AG08396 (cell line): ENCODE results near the gene SRRM3.
A peak's percentile ranks its signal among the peaks of the same experiment; 100 is the strongest.
"Not testable (repeated sequence)": the region's sequence is repeated elsewhere in the genome, so short reads cannot be mapped to it uniquely, and the experiment has no call there.

ENCODE experiments used
- DNase-seq: peaks from one replicate; pipeline ENCODE4 v3.0.0; 2012; ENCODE audit warnings: low spot score, mixed read lengths

SRRM3 gene

DNA sequence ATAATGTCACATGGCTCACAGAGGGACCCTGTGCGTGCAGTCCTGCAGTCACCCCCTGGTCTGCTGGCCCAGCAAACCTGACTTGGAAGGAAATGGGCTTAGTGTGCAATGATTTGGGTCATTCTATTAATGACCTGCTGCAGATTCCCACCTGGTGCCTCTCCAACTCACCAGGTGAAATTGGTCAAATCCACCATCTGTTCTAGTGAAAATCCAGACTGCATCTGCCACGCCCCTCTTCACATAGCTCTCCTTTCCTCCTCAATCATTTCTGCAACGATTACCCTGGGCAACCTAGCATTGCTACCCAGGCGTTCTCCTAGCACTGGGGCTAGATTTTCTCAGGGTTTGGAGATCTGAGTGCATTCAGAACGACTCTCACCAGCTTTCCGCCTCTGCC, 29.4 kb downstream of the SRRM3 start:
- DNase-seq, result no peak

DNA sequence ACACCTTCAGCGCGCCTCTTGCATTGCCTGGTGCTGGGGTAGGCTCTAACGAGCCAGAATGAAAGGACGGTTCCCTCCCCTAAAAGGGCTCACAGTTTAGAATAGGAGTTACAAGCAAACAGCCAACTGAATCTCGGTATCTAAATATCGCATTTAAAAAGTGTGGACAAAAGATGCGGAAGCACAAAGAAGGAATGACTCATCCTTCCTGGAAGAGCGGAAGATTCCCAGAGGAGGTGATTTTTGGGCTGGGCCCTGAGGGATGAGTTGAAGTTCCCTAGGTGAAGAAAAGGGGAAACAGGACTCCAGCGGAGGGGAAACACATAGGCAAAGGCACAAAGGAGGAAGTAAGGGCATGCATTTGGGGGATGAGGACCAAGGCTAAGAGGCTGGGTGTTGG, 29.9 kb downstream of the SRRM3 start:
- no peak for DNase-seq

DNA sequence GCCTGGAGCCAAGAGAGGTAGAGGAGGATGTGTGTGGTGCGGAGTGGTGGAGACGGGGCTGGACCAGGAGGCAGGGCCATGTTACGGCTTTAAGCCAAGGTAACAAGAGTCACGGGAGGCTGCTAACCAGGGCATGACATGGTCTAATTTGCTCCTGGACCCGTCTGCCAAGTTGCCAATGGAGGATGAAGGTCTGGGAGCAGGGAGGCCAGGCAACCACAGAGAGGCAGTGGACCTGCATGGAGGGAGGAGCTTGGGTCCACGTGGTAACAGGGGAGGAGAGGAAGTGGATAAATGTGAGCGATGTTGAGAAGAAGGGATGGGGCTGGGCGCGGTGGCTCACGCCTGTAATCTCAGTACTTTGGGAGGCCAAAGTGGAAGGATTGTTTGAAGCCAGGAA, 31.0 kb downstream of the SRRM3 start:
- DNase-seq, result no peak

DNA sequence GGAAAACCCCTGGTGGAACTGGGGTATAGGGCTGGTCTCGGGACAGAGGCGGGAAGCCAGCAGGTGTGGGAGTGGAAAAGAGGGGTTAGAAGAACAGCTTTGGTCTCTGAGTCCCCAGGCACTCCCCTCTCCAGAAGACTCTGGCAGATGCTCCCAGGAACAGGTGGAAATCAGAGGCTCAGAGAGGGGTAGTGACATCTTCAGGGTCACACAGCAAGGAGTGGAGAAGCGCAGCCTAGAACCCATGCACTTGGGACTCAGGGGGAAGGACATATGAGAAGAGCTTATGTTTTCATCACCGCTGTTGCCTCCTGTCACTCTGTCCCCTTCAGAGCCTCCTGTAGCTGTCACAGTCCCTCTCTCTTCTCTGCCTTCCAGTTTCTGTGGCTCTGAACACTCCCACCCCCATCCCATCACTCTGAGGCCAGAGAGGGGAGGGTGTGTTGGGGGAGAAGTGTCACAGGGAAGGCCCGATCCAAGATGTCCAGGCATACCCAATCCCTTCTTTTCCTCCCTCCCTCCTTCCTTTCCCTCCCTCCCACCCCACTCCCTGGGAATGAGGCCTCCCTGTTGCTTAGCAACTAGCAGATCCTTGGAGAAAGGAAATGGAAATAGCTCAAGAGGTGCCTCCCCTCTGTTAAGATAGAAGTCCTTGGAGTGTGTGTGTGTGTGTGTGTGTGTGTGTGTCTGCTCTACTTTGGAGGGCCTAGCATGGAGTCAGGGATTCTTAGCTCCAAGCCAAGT, 32.0 kb downstream of the SRRM3 start:
- DNase-seq, result no peak

DNA sequence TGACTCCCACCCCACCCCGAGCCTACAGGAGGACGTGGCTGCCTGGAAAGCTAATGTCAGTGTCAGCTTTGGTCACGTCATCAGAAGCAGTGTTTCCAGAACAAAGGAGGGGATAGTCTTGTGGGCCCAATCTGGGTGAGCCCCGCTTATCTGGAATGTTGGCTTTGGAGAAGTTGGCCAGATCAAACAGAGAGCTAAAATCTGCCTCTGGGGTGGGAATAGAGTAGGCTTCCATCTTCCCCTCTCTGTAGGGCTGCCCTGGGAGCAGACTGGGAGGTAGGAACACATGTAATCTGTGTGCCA, 32.5 kb downstream of the SRRM3 start:
- DNase-seq, result no peak

DNA sequence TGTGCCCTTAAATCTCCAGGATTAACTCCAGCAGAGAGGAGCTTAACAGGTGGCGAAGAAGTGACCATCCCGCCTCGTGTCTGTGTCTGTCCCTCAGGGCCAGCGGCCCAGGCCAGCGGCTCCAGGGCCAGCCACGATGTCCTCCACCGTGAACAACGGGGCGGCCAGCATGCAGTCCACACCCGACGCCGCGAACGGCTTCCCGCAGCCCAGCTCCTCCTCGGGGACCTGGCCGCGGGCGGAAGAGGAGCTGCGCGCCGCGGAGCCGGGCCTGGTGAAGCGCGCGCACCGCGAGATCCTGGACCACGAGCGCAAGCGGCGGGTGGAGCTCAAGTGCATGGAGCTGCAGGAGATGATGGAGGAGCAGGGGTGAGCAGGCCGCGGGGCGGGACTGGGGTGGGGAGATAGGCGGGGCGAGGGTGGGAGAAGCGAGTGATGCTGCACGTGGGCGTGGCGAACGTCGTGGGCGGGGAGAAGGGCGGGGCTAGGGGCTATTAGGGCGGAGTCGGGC, 33.3 kb downstream of the SRRM3 start:
- DNase-seq, result peak; percentile 95

DNA sequence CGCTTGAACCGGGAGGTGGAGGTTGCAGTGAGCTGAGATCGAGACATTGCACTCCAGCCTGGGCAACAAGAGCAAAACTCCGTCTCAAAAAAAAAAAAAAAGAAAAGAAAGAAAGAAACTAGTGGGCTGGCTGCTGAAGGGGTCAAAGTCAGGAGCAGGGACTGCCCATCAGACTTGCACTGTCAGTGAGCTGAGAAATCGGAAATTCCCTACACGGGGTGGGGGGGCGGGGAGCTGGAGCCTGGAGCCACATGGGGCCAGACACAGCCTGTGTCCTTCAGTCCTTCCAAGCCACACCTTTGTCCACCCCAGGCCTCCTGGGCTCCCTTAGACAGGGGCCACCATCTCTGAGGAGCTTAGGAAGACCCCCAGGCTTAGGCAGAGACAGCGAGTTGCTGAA, 34.5 kb downstream of the SRRM3 start:
- no peak for DNase-seq

DNA sequence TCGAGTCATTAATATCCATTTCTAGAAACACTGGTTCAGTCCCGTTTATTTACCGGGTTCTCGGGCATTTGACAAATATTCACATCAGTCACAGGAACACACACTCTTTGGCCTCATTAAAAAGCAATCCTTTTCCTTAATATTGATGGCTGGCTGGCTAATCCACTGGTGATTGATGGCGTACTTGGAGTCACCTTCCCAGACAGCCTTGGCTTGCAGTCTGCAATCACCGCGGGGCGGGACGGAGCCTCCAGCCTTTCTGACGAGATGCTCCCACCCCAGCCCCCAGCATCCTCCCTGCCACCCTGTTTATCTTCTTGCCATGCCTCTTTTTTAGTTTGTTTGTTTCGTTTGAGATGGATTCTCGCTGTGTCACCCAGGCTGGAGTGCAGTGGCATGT, 36.6 kb downstream of the SRRM3 start:
- no peak for DNase-seq

DNA sequence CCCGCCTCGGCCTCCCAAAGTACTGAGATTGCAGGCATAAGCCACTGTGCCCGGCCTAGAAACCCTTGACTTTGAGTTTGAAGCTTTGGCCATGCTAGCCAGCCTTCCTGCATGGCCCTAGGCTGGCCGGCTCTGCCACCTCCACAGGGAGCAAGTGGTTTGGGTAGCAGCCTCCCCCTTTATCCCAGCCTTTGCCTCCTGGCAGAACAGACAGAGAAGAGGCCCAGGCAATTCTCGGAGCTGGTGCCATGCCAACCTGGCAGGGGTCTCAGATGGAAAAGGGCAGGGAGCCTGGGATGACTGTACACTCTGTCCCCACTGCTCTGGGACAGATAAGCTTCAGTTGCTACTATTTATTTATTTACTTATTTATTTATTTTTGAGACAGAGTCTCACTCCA, 39.4 kb downstream of the SRRM3 start:
- no peak for DNase-seq

DNA sequence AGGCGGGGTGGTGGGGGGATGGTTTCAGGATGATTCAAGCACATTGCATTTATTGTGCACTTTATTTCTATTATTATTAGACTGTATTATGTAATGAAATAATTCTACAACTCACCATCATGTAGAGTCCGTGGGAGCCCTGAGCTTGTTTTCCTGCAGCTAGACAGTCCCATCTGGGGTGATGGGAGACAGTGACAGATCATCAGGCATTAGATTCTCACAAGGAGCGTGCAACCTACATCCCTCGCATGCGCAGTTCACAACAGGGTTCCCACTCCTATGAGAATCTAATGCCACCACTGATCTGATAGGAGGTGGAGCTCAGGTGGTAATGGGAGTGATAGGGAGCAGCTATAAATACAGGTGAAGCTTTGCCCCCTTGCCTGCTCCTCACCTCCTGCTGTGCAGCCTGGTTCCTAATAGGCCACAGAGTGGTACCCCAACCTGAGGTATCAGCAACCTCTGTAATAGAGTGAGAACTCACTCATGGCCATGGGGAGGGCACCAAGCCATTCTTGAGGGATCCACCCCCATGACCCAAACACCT, 40.9 kb downstream of the SRRM3 start:
- DNase-seq, result not testable (repeated sequence)

DNA sequence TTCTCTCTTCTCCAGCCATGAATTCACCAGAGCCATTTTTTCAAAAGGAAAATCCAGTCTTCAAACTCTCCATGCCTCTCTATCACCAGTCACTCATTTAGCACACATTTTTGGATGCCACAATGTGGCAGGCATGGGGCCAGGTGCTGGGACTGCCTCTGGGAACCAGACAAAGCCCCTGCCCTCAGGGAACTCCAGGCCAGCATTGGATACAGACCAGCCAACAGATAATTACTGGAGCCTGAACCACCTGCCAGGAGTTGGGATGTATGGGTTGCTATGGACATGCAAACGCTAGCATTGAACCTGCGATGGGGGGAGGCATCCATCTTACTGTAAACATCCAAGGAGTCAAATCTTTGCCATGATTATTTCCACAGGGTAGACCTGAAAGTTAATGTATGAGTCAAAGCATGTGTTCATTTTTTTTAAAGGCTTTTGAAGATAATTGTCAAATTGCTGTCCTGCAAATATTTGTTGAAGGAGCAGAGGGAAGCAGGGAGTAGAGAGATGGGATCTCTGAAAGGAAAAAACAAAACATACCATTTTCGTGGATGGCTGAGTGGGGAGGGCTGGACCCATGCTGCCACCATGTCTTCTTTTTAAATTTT, 43.2 kb downstream of the SRRM3 start:
- DNase-seq, result no peak

DNA sequence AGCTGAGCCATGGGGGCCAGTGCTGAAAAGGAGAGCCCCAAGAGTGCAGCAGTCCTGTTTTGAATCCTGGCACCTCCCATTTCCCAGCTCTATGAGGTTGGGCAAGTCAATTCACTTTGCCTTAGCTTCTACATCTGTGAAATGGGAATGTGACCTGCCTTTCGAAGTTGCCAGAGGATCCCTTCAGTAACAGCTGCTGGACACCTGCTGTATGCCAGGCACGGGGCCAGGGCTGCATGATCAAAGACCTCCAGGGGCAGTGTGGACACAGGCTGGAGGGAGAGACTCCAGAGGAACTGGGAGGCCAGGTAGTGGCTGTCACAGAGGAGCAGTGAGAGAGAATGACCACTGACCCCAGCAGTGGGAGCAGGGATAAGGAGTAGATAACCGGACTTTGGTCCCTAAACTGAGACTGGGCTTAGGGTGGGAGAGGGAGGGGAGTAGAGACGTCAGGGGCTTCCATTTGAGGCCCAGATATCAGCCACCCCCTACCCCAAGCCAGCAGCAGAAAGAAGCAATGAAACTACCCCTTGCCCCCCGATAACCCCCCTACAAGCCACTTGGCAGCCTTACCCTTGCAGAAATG, 45.2 kb downstream of the SRRM3 start:
- no peak for DNase-seq

DNA sequence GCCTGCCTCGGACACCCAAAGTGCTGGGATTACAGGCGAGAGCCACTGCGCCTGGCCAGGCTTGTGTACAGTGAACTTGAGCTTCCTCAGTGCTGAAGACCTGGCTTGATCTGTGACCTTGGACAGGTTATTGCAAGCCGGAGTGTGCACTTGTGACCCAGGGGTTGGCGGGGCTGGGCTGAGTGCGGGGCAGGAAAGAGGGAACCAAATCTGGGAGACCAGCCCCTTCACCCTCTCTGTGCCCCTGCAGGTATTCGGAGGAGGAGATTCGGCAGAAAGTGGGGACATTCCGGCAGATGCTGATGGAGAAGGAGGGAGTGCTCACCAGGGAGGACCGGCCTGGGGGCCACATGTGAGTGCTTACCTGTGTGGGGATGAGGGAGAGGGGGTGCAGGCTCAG, 46.2 kb downstream of the SRRM3 start:
- no peak for DNase-seq

DNA sequence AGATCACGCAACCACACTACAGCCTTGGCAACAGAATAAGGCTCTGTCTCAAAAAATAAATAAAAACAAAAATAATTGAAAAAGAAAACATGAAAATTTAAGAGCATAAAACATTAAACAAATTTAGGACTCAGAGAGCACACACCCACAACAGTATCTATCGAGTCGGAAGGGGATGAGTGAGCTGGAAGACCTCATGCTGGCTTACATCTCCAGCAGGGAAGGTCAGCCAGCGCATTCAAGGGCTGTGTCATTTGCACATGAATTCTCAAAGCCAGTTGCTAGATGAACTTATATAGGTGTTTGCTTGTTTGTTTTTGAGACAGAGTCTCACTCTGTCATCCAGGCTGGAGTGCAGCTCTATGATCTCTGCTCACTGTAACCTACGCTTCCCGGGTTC, 50.3 kb downstream of the SRRM3 start:
- no peak for DNase-seq

DNA sequence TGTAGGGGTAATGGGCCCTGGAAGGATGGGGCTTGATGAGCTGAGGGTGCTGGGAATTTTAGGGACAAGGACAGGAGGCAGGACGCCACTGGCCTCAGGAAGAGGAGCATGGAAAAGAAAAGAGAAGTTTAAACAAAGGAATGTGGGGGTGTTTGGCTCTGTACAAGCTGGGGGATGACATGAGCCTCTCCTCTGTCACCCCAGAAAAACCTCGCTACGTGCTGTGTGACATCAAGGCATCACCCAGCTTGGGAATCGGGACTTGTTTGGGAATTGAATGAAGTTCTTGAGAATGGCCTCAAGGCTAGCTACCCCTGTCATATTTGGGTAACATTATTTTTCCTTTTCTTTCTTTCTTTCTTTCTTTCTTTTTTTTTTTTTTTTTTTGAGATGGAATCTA, 53.1 kb downstream of the SRRM3 start:
- DNase-seq, result no peak

DNA sequence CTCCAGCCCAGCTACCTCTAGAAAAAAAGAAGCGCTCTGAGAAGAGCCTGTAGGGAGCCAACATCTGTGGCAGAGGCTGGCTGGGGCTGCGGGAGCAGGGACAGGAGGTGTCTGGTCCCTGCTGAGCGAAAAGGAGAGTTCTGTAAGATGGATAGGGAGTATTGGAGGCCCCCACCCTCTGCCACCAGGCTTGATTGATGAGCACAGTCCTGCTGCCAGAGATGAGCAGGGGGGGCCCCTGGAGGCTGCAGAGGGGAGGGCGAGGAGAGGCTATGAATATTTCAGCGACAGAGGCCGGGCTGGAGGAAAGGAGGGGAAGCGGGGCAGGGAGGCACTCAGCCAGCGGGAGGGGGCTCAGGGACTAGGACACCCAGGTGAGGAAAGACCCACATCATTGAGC, 56.3 kb downstream of the SRRM3 start:
- DNase-seq, result no peak

DNA sequence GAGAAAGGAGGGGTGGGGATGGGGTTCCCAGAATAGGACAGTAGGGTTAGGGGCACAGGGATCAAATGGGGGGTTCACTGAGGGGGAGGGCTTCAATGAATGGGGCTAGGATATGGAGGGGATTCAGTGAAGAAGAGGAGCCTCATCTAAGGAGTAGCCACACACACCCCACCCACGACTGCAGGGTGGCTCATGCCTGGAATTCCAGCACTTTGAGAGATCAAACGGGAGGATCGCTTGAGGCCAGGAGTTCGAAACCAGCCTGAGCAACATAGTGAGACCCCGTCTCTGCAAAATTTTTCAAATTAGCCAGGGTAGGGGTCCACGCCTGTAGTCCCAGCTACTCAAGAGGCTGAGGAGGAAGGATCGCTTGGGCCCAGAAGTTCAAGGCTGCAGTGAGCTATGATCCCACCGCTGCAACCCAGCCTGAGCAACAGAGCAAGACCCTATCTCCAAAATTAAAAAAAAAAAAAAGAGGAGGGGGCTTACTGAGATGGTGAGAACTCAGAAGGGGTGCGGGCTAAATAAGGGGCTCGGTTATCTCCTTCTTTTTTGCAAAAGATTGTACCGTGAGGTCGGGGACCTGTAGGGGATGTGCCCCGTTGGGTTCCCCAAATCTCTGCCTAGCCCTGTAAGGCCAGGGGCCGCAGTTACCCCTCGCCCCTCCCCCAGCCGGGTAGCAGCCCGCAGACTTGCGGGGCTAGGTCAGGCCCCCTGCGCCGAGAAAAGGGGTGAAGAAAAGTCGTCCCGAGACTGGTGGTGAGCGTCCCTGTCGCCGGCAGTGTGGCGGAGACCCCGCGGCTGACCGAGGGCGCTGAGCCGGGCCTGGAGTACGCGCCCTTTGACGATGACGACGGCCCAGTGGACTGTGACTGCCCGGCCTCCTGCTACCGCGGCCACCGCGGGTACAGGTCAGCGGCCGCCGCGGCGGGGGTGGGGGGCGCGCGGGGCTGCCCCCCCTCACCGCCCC, 57.7 kb downstream of the SRRM3 start:
- no peak for DNase-seq

DNA sequence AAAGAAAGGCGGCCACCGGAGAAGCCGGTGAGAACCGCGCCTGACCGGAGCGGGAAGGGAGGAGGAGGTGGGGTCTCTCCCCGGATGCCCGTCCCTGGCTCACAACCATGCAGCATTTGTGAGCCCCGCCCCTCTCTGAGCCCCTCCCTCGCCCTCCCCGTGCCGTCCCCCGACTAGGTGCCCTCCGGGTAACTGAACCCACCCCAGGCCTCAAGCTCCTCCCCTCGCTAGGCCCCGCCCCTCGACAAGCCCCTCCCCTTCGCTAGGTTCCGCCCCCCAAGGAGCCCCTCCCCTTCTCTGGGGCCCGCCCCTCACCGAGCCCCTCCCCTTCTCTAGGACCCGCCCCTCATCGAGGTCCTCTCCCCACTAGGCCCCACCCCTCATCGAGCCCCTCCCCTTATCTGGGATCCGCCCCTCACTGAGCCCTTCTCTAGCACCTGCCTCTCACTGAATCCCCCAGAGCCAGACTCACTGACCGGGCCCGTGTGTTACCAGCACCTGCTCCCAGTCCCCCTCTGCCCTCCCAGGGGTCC, 58.5 kb downstream of the SRRM3 start:
- DNase-seq, result peak; percentile 73

DNA sequence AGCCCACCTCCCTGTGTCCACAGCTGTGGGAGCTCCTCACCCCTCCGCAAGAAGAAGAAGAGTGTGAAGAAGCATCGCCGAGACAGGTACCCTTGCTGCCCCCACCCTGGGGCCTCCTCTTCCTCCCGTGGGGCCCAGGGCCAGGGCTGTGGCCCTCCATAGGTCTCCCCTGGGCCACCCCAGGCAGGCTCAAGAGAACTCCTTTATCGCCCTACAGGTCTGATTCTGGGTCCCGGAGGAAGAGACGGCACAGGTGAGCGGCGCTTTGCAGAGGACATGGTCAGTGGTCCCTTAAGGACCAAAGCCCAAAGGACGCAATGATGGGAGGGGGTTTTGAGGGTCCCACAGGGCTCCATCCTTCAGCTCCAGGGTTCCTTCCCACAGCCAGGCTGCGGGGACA, 59.6 kb downstream of the SRRM3 start:
- DNase-seq, result no peak

DNA sequence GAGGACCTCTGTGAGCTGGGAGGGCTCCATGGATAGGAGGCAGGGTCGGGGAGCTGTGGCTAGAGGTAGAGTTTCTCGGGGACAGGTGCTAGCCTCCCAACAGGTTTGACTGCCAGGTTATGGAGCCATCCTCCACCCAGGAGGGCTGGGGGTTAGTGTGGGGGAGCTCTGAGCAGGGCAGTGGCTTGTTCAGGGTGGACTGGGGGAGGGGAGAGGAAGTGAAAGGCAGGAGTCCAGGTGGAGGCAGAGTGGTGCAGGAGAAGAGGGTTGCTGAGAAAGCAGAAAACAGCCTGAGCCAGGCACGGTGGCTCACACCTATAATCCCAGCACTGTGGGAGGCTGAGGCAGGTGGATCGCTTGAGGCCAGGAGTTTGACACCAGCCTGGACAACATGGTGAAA, 60.2 kb downstream of the SRRM3 start:
- DNase-seq, result no peak

DNA sequence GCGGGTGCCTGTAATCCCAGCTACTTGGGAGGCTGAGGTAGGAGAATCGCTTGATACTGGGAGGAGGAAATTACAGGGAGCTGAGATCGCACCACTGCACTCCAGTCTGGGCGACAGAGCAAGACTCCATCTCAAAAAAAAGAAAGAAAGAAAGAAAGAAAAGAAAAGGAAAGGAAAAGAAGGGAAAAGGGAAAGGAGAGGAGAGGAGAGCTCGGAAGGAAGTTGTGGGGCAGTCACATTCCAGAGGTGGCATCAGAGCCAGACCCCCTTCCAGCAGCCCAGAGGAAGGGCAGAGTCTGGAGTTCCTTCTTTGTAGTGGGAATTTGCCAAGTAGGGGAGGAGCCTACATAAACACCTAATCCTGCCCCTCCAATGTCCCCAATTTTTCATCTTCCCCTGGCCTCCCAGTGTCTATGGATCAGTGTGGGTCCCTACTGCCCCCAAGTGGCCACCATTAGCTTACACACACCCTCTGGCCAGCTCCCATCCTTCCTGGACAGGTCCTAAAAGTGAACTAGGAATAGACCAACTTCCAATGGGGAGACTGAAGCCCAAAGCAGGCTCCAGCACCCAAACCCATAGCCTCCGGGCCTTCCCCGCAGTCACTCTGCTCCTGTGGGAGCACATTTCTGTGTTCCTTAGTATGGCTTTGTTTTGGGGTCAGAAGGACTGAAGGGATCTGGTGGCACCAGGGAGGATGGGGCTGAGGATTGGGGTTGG, 61.1 kb downstream of the SRRM3 start:
- DNase-seq, result peak; percentile 79
